HG03378 (cell line): ENCODE results near the gene MSI2.

Experiments
- ATAC-seq: cut with Tn5 transposase; IDR thresholded peaks from one replicate; pipeline ENCODE4 v1.9.1; 2021; ENCODE audit warnings: mild to moderate bottlenecking, moderate library complexity; ENCODE audit not compliant: unreplicated experiment

MSI2 gene

DNA sequence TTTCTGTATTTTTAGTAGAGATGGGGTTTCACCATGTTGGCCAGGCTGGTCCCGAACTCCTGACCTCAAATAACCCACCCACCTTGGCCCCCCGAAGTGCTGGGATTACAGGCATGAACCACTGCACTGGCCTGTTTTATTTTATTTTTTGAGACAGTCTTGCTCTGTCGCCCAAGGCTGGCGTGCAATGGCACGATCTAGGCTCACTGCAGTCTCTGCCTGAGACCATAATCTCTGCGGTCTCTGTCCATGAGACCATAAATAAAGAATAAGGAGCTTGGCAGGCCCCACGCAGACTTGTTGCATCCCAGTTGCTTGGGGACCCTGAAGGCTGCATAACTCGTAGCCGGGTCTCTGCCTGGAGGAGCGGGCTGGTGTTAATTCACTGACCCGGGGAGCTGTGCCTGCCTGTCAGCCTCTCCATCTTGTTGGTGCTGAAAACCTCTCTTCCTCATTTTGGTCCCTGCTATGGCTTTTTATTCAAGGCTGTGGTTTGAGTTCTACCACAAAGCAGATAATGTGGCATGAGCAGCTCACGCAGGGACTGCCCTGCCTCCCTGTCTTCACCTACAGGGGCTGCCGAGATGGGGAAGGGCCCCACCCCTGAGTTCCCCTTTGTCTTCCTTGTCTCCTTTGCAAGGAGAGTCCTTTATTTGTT lies 82.1 kb downstream of the MSI2 start:
- peak; percentile 60 for ATAC-seq

DNA sequence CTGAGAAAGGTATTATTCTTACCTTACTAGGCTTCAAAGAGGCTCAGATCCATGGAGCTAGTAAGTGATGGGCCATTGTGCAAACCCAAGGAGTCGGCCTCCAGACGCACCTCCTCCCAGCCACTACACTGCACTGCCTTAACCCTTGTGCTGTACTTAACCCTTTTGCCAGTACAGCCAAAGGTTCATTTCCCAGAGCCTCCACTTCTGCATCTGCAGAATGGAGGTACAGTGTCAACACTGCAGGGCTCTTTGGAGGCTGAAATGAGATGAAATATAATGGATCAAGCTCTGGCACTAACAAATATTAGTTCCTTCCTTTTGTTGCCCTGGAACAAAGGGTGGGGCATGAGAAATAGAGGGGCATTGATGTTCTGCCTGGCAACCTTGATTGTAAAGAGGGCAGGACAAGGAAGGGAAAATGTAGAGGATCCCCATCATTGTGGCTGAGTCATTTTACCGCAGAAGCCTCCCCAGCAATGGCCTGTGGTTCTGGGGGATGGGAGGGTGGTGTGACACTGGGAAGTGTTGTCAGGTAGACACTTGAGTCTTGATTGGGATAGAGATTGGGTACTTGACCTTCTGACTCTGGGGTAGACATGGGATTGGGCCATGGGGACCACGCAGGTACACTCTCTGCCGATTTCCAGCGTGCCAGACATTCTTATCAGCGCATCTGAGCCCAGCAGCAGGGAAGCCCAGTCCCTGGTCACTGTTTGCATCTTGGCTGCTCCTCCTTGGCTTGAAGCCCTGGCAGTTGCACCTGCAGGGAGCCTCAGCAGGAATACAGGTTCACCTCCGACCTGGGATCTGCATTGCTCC lies 84.0 kb downstream of the MSI2 start:
- ATAC-seq = no peak

DNA sequence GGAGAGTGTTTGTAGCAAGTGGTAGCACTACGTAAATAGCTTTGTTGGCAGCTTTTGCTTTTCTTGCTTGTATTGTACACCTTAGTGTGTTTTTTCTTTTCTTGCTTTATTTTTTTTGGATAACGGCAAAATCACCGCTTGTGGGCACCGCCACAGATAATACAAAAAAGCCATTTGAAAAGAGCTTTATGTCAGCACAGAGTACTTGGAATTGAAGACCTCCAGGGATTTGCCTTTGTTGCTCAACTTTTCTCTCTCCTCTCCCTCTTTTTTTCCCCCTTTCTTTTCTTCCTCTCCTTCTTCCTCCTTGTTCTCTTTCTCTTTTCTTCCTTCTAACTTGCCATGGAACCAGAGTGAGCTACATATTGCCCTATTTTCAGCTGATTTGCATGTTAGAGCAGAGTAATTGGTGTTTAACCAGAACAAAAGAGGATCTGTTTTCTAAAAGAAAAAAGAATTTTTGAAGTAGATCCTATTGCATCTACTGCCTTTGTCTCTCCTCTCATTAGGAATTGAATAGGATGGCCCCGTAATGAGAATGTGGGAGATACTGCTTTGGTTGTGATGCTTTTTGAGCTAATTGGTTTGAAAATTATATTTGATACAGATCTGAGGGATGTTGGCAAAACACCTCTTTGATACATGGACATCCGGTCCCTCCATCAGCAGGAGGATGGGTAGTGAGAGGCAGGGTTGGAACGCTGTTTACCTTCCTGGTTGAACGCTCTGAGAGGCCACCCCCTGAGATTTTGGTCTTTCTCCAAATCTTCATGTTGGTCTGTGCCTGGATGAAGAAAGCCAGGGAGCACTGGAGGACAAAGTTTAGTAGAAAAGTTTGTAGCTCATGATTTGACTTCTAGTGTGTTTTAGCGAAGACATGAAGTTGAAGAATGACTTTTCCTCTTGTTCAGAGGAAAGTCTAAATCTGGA lies 85.6 kb downstream of the MSI2 start:
- ATAC-seq = no peak

DNA sequence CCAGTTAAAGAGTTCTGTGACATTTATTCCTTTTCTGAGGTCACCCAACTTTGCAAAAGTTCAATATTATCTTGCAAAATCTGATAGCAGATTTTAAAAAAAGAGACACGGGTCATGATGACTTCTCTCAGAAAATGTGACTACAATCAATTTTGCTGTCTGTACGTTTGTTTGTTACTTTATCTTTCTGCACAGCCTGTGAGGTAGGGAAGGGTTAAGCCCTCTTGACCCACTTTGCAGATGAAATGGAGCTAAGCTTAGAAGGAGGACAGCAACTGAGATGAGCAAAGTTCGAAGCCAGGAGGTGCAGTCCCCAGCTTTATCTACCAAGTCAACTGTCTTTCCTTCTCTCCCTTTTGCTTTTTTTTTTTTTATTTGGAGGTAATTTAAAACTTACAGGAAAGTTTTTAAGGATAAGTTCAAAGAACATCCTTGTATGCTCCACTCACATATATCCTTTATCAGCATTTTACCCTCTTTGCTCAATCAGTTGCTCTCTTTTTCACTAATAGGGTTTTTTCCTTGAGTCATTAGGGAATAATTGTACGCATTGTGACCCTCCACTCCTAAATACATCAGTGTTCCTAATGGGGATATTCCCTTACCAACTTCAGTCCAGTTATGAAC lies 86.8 kb downstream of the MSI2 start:
- no peak for ATAC-seq

DNA sequence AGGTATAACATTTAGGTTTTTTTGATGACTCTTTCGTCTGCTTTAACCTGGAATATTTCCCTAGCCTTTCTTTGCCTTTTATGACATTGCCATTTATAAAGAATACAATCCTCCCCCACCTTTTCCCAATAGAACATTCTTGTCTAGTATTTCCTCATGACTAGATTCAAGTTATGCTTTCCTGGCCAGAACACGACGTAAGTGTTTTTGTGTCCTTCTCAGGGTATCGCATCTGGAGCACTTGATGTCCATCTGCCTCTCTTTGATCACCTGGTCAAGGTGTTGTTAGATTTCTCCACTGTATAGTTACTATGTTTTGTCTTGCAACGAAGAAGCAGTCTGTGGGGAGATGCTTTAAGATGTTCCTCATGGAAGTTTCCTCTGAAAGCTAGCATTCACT lies 87.4 kb downstream of the MSI2 start:
- ATAC-seq = no peak

DNA sequence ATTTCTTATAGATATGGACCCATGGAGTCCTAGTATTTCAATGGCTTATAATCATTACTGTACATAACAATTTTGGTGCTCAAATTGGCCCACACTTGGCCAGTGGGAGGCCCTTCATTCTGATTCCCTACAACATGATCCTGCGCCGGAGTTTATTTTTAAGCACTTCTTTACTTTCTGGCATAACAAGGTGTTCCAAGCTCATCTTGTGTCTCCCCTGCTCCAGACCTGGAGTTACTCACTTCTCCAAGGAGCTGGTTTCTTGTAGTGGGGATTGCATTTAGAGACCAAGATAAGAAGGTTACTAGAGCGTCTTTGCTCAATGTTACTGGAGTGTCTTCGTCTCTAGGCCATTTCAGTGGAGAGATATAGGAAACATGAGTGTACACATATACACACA lies 87.9 kb downstream of the MSI2 start:
- ATAC-seq = no peak

DNA sequence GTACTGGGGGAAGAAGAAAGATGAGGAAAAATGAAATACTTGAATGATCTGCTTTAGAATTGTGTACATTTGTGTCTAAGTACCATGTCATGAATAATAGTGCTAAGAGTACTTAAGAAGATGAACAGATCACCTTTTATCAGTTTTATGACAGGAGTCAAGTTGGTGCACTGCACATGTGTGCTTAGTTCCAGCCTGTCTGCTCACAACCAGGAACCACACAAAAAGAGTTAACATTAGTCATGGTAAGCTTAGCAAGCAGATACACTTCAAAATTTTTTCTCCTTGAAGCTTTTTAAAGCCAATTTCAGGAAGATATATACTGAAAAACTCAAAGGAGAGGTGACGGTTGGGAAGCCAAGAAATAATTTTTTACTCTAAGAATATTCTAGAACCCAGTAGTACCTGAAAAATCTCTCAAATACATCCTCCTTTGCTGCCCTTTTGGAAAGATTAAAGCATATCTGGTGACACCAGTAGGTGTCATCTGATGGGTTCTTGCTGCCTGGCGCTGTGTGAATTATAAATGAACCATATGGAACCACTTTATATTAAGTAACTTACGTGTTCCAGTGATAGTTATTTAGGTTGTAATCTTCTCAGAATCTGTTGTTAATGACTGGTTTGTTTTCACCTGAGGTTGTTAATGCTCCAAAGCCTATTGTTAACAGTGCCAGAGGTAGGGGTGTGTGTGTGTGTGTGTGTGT lies 93.4 kb downstream of the MSI2 start:
- ATAC-seq = no peak

DNA sequence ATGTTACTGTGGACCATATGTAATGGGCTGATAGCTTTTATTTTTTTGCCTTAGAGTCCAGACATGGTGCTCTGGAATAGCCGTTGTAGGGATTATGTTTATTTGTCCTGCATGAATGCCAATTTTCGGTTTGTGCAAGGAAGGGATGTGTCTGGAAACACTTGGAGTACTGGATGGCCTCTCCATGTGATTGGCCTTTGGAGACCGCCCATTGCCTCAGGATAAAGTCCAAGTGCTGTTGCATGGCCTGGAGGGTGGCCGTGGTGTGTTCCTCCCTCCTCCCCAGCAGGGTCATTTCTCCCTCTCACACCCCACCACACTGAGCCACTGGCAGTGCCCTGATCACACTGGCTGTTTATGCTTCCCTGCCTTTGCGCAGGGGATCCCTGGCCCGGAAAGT lies 93.9 kb downstream of the MSI2 start:
- no peak for ATAC-seq

DNA sequence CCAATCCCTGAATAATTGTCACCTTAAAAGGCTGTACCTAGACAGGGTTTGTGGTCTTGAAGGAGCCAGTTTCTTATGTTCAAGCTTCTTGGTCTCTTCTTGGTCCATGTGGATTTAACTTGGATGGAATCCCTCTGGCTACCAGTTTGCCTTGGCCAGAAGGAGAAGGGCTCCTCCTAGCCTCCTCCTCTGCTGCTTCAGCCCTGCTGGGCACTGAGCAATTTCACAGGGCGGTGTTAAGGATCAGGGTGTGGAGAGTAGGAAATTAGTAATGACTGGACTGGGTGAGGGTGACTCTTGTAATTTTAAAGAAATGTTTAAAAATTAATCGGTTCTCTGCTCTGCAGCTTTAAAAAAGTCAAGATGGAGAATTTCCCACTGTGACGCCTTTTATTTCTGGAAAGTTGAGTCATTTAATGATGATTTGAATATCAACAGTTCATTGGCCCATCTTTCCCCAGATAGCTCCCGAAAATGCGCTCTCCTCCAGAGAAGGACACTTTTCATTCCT lies 96.4 kb downstream of the MSI2 start:
- no peak for ATAC-seq

DNA sequence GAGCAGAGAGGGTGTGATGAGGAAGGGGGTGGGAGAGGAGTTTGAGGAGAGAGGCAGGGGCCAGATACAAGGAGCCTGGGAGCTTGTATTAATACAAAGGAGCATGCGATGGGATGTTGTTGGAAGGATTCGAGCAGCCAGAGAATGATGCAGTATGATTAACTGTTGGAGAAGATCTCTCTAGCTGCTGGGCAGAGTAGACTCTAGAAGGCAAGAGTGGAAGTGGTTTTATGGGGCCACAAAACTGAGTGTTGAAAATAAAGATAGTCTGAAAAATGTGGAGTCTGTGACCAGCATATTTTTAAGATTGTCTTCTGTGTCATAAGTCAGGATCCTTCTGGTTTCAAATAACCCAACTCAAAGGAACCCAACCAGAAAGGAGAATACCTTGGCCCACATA lies 98.3 kb downstream of the MSI2 start:
- no peak for ATAC-seq

DNA sequence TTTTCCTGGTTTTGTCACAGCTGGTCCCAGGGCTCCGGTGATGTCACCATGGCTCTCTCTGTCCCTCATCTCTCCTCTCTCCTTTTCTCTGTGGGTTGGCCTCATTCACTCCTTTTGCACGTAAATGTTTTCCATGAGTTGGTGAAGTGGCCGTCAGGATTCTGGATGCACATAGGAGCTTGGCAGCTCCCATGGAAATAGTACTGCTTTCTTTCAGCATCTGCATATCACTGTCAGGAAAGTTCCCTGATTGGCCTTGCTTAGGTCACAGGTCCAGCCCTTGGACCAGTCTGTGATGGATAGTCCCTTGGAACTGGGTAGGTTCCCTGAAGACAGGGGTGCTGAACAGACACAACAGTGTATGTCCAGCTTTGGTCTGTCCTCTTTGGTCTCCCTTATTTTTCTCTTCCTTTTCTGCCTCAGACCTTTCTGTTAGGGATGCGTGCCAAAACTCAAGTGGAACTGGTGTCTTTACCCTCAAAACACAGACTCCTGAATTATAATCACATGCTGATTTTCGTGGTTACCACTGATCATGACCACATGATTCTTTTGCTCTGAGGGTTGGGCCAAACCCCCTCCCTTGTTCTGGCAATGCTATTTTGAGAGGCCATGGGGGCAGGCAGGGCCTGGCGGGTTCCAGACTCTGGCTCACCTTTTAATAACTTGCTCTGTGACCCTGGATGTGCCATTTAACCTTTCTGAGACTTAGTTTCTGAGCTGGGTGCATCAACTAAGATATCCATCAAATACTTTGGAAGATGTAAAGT lies 99.0 kb downstream of the MSI2 start:
- ATAC-seq = no peak

DNA sequence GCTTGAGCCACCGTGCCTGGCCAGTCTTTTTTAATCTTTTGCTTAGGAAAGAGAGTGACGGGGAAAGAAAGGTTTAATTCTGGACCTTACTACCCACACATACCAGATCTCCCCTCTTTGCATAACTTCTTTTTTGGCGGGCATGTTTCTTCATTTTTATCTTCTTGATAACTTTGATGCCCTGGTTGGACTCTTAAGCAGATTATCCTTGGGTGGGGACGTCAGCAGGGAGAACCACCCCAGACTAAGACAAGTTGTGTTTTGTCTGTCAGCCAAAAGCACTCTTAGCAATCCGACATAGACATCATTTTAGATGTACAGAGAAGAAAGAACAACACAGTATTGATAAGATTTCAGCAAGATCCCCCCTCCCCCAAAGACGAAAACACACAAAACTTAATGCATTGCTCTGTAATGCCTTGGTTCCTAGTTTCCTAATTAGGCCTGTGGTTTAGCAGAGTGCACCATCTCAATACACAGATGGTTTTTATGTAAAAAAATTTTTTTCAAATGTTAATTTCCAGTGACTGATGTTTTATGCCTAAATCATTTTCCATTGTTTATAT lies 99.9 kb downstream of the MSI2 start:
- ATAC-seq = peak; percentile 2

DNA sequence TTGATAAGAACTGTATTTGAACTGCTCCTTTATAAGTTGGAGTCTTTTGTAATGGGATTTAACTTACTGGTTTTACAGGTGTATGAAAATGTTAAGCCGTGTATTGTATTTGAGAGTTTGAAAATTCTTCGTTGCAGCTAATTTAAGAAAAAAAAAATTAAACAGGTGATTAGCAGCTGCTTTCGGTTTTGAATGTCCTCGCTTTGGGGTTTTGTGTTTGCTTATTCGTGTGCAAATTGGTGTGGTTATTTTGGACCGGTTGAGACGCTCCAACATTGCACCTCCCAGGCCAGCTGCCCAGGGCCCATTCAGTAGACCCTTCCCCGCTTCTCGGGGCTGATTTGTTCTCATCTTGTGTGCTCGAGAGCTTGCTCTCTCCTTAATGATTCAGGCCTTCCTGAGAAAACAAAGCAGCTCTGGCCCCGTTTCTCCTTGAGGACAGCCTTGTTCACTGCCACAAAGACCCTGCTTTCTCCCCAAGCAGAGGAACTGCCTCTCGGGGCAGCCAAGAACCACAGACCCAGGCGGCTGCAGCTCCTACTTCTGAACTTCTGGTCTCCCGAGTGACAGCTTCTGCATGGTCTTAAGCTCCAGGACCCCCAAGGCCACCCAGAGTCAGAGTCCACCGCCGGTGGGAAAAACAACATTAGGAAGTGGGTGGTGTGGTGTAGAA lies 100.5 kb downstream of the MSI2 start:
- peak; percentile 38 for ATAC-seq

DNA sequence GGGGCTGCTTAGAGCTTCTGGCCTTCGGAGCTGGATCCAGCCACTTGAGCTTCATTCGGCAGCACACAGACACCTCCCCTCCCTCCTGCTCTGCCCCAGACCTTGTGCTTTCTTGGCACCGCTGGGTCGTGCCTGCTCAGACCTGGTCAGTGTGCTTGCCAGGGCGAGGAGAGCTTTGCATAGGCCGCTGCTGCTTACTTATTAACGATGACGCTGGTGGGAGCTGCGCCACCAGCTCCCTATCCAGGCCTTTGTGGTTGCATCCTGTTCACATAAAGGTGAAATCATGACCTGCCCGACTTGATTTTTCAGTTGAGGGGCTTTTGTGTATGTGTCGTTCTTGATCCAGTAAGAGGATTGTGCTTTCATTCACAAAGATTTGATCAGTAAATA lies 101.1 kb downstream of the MSI2 start:
- ATAC-seq = peak; percentile 28

DNA sequence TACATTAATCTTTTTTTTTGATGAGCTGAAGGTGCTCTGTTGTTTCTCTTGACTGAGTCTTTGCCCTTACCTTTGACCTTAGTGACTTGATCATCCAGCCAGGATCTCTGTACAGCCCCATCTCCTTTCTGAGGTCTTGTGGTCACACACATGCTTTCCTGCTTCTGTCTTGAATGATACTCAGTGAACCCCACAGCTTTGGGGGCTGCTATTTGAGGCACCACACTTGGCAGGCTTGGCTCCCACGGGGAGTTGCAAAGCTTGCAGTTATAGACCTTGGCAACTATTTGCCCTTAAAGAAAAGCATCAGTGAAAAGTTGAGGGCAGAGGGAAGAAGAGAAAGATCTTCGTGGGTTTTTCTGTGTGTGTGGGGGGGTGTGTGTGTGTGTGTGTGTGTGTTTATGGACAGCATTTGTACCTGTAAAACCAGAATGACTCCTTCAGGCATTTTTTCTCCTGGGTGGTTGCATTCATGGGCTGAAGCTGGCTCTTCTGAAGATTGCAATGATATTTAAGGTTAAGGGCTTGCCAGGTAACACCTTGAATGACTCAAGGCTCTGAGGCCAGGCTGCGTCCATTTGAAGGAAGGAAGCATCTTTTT lies 101.6 kb downstream of the MSI2 start:
- peak; percentile 80 for ATAC-seq

DNA sequence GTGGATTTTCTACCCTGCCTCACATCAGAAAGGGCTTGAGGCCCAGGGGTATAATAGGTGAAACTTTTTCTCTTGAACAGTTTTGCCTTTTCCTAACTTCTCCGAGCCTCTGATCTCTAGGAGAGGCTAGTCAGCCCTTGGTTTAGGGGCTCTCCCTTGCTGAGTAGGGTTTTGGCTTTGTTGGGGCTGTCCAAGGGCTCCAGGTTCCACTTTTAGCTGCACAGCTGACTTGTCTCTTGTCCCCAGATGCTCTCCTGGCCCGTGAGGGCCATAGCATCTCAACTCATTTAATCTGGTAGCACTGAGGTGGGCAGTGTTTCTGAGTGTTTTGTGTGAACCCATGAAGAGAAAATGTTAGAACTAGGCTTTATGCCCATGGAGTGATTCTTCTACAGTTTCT lies 103.9 kb downstream of the MSI2 start:
- ATAC-seq = no peak

DNA sequence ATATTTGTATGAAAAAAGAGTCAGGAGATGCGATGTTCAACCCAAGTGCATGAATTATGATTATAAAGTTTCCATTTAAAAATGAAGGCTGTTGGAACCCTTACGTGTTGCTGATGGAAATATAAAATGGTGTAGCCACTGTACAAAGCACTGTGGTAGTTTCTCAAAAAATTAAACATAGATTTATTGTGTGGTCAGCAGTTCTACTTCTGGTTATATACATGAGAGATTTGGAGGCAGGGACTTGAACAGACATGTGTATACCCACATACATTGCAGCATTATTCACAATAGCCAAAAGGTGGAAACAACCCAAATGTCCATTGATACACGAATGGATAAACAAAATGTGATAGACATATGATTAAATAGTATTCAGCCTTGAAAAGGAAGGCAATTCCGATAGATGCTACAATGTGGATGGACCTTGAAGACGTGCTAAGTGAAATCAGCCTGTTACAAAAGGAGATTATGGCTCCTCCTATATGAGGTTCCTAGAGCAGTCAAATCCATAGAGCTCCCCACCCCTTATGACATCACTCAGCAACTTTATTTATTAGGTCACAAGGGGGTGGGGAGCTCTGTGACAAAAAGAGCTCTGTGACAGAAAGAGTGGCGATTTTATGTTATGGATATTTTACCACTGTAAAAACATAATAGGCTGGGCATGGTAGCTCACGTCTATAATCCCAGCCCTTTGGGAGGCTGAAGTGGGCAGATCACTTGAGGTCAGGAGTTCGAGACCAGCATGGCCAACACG lies 106.7 kb downstream of the MSI2 start:
- ATAC-seq = no peak
